Activated T-helper 1 cell treated with anti-CD3 and anti-CD28 coated beads, Interleukin-12 subunit alpha, Interleukin-12 subunit beta, Interleukin-2, Interleukin-4 antibody, amounts not matched to agents 30 ng/mL and 10 ng/mL and 1 ng/mL, durations not matched to agents 14 hours and 24 hours and 36 hours (primary cell): ENCODE data around the gene GPRIN2. TPM values are rescaled to one million over a fixed set of nuclear protein-coding genes. Genes with fewer than 3 reads are reported as not detected.
"Not testable (repeated sequence)": the region's sequence is repeated elsewhere in the genome, so short reads cannot be mapped to it uniquely, and the experiment has no call there.

Experiments used
- DNase-seq: peaks from one replicate; pipeline ENCODE4 v3.0.0; 2021; ENCODE audit warnings: low spot score
- H3K27ac Mint-ChIP-seq: one replicate; pipeline ENCODE4 v1.8.0; 2021; ENCODE audit warnings: mild to moderate bottlenecking, mixed read lengths
- H3K27me3 Mint-ChIP-seq: one replicate; pipeline ENCODE4 v1.8.0; 2022; ENCODE audit warnings: mild to moderate bottlenecking, moderate library complexity, mixed read lengths; ENCODE audit not compliant: insufficient read depth
- H3K36me3 Mint-ChIP-seq: one replicate; pipeline ENCODE4 v1.8.0; 2021; ENCODE audit warnings: low read depth, mixed read lengths
- H3K4me1 Mint-ChIP-seq: one replicate; pipeline ENCODE4 v1.8.0; 2021; ENCODE audit warnings: low read depth, mixed read lengths
- H3K4me3 Mint-ChIP-seq: one replicate; pipeline ENCODE4 v1.8.0; 2021; ENCODE audit warnings: mild to moderate bottlenecking, moderate library complexity, mixed read lengths
- H3K9me3 Mint-ChIP-seq: one replicate; pipeline ENCODE4 v1.8.0; 2021; ENCODE audit warnings: mixed read lengths
- intact Hi-C: fragments of 100-400 bp; cut with micrococcal nuclease; formaldehyde crosslinking; loops from one replicate; pipeline ENCODE4 v1.15.1; 2024
- total RNA-seq: library from RNA; stranded (reverse); gene quantifications from 2 replicates; pipeline ENCODE4 v1.2.3, GENCODE V29; 2022

Gene GPRIN2
- total RNA-seq, 1 donor from 2014 or later, result not detected

GRCh38 chr10:46530249-46531186 is 25.9 kb downstream of the GPRIN2 start:
- Mint-ChIP-seq H3K4me3 (no peak overlapping the region), H3K9me3 (no peaks in the 10 kb centered on the region), H3K36me3 (no peaks in the 10 kb centered on the region), H3K4me1 (no peaks in the 10 kb centered on the region), H3K27me3 (no peaks in the 10 kb centered on the region), H3K27ac (no peak overlapping the region)
- DNase-seq, result no peak
- intact Hi-C loops, result no loop called here

GRCh38 chr10:46529742-46530141 is 26.7 kb downstream of the GPRIN2 start:
- H3K36me3 Mint-ChIP-seq, H3K4me1 Mint-ChIP-seq, H3K27me3 Mint-ChIP-seq, H3K9me3 Mint-ChIP-seq, intact Hi-C loops, H3K27ac Mint-ChIP-seq, H3K4me3 Mint-ChIP-seq, DNase-seq: not testable (repeated sequence)

- H3K27me3 Mint-ChIP-seq, result no peaks in the 10 kb centered on the region
- H3K4me1 Mint-ChIP-seq, result no peaks in the 10 kb centered on the region
Measured at GRCh38 chr10:46528675-46529615, 27.5 kb downstream of the GPRIN2 start.

GRCh38 chr10:46528171-46528671 is 28.2 kb downstream of the GPRIN2 start:
- intact Hi-C loops, result no loop called here
- H3K27ac Mint-ChIP-seq, result no peak overlapping the region
- H3K4me1 Mint-ChIP-seq, result no peaks in the 10 kb centered on the region
- H3K4me3 Mint-ChIP-seq, result no peak overlapping the region
- no peaks in the 10 kb centered on the region for H3K27me3 Mint-ChIP-seq
- H3K36me3 Mint-ChIP-seq, result no peaks in the 10 kb centered on the region
- no peaks in the 10 kb centered on the region for H3K9me3 Mint-ChIP-seq
- DNase-seq, result no peak

More at GRCh38 chr10:46528675-46529615, 27.5 kb downstream of the GPRIN2 start:
- Mint-ChIP-seq H3K9me3 (no peaks in the 10 kb centered on the region), H3K27ac (no peak overlapping the region), H3K4me3 (no peak overlapping the region), H3K36me3 (no peaks in the 10 kb centered on the region)
- intact Hi-C loops, result no loop called here
- DNase-seq, result no peak

GRCh38 chr10:46527241-46527811 is 29.1 kb downstream of the GPRIN2 start:
- Mint-ChIP-seq H3K9me3 (no peaks in the 10 kb centered on the region), H3K27ac (no peak overlapping the region), H3K4me3 (no peak overlapping the region), H3K27me3 (no peaks in the 10 kb centered on the region), H3K36me3 (no peaks in the 10 kb centered on the region), H3K4me1 (no peaks in the 10 kb centered on the region)
- no peak for DNase-seq
- intact Hi-C loops, result no loop called here

GRCh38 chr10:46526682-46527038 is 29.8 kb downstream of the GPRIN2 start:
- Mint-ChIP-seq H3K4me1 (no peaks in the 10 kb centered on the region), H3K9me3 (no peaks in the 10 kb centered on the region), H3K36me3 (no peaks in the 10 kb centered on the region), H3K27ac (no peak overlapping the region), H3K4me3 (no peak overlapping the region), H3K27me3 (no peaks in the 10 kb centered on the region)
- no peak for DNase-seq
- intact Hi-C loops, result no loop called here

- no peak for DNase-seq
- no peaks in the 10 kb centered on the region for H3K9me3 Mint-ChIP-seq
- H3K4me1 Mint-ChIP-seq, result no peaks in the 10 kb centered on the region
- no peaks in the 10 kb centered on the region for H3K27me3 Mint-ChIP-seq
- H3K27ac Mint-ChIP-seq, result no peak overlapping the region
- no peak overlapping the region for H3K4me3 Mint-ChIP-seq
- H3K36me3 Mint-ChIP-seq, result no peaks in the 10 kb centered on the region
- intact Hi-C loops, result no loop called here
Measured at GRCh38 chr10:46525824-46526681, 30.4 kb downstream of the GPRIN2 start.

GRCh38 chr10:46525177-46525823 is 31.2 kb downstream of the GPRIN2 start:
- Mint-ChIP-seq H3K27me3 (no peaks in the 10 kb centered on the region), H3K4me3 (no peak overlapping the region), H3K27ac (no peak overlapping the region), H3K4me1 (no peaks in the 10 kb centered on the region), H3K9me3 (no peaks in the 10 kb centered on the region), H3K36me3 (no peaks in the 10 kb centered on the region)
- intact Hi-C loops, result no loop called here
- no peak for DNase-seq

- H3K4me3 Mint-ChIP-seq, result no peak overlapping the region
- no peaks in the 10 kb centered on the region for H3K9me3 Mint-ChIP-seq
- intact Hi-C loops, result no loop called here
- H3K4me1 Mint-ChIP-seq, result no peaks in the 10 kb centered on the region
- DNase-seq, result no peak
- H3K27ac Mint-ChIP-seq, result no peak overlapping the region
- H3K36me3 Mint-ChIP-seq, result no peaks in the 10 kb centered on the region
- H3K27me3 Mint-ChIP-seq, result no peaks in the 10 kb centered on the region
Measured at GRCh38 chr10:46524472-46525176, 31.8 kb downstream of the GPRIN2 start.

GRCh38 chr10:46523962-46524471 is 32.4 kb downstream of the GPRIN2 start:
- intact Hi-C loops, result no loop called here

More at GRCh38 chr10:46523962-46524471, 32.4 kb downstream of the GPRIN2 start:
- no peak for DNase-seq
- no peak overlapping the region for H3K4me3 Mint-ChIP-seq
- H3K27me3 Mint-ChIP-seq, result no peaks in the 10 kb centered on the region
- no peaks in the 10 kb centered on the region for H3K4me1 Mint-ChIP-seq
- H3K36me3 Mint-ChIP-seq, result no peaks in the 10 kb centered on the region
- no peaks in the 10 kb centered on the region for H3K9me3 Mint-ChIP-seq
- H3K27ac Mint-ChIP-seq, result no peak overlapping the region
